HEK293 (cell line): ENCODE results near the gene TULP1.

Source experiments
- CTCF ChIA-PET: fragments of 350-600 bp; formaldehyde crosslinking; extraction: SDS; loops from one replicate; lab custom pipeline; 2021; ENCODE audit warnings: antibody characterized with exemption; lab: Yijun Ruan, JAX
- POLR2A ChIA-PET: fragments of 300-600 bp; formaldehyde crosslinking; extraction: SDS; loops from one replicate; lab custom pipeline; 2020; ENCODE audit warnings: antibody characterized with exemption, inconsistent platforms; lab: Yijun Ruan, JAX
- H3K27ac ChIP-seq: fragments of 200-500 bp; sonication (Bioruptor generic); 2 replicates; pipeline ENCODE4 v1.5.1; 2014; ENCODE audit warnings: low read depth, low read length, control low read depth, inconsistent platforms; ENCODE audit errors: extremely low read depth
- H3K36me3 ChIP-seq, 2 experiments: fragments of 200-500 bp in 1 of 2; sonication (Bioruptor generic) in 1 of 2; 1 replicate in 1 of 2; 2 replicates in 1 of 2; pipeline ENCODE4 v1.5.1; 2014 to 2017; ENCODE audit warnings: inconsistent platforms in 2 of 2, low read length in 2 of 2; ENCODE audit not compliant: control insufficient read depth in 2 of 2, insufficient read depth in 1 of 2
- H3K4me1 ChIP-seq: fragments of 200-500 bp; sonication (Bioruptor generic); 2 replicates; pipeline ENCODE4 v1.5.1; 2014; ENCODE audit warnings: mild to moderate bottlenecking, low read length, inconsistent platforms; ENCODE audit not compliant: control insufficient read depth, insufficient read depth
- H3K4me3 ChIP-seq: 2 replicates; pipeline ENCODE4 v1.5.1; 2011; ENCODE audit warnings: low read depth, mild to moderate bottlenecking, control low read depth, low read length, moderate library complexity
- H3K9me3 ChIP-seq: fragments of 200-500 bp; sonication (Bioruptor generic); 2 replicates; pipeline ENCODE4 v1.5.1; 2014; ENCODE audit warnings: low read depth, low read length, inconsistent platforms; ENCODE audit not compliant: control insufficient read depth, insufficient read depth
- EGR2 ChIP-seq: fragments of 450-650 bp; formaldehyde crosslinking; IDR thresholded peaks from 2 replicates; pipeline ENCODE4 v1.5.1; 2016; ENCODE audit warnings: low read depth, missing biosample characterization, missing genetic modification characterization
- INSM2 ChIP-seq: fragments of 450-650 bp; formaldehyde crosslinking; IDR thresholded peaks from 2 replicates; pipeline ENCODE4 v1.5.1; 2016; ENCODE audit warnings: missing biosample characterization, missing genetic modification characterization
- KLF10 ChIP-seq: fragments of 450-650 bp; IDR thresholded peaks from 2 replicates; pipeline ENCODE4 v1.5.1; 2018; ENCODE audit warnings: missing biosample characterization, mild to moderate bottlenecking, missing genetic modification characterization
- PRDM10 ChIP-seq: fragments of 450-650 bp; formaldehyde crosslinking; IDR thresholded peaks from 2 replicates; pipeline ENCODE4 v1.5.1; 2016; ENCODE audit warnings: missing biosample characterization, missing genetic modification characterization
- SCRT2 ChIP-seq: fragments of 450-650 bp; formaldehyde crosslinking; IDR thresholded peaks from 2 replicates; pipeline ENCODE4 v1.5.1; 2016; ENCODE audit warnings: missing biosample characterization, missing genetic modification characterization
- ZBTB48 ChIP-seq: fragments of 450-650 bp; formaldehyde crosslinking; IDR thresholded peaks from 2 replicates; pipeline ENCODE4 v1.5.1; 2016; ENCODE audit warnings: missing biosample characterization, missing genetic modification characterization
- ZIC2 ChIP-seq: fragments of 450-650 bp; formaldehyde crosslinking; IDR thresholded peaks from 2 replicates; pipeline ENCODE4 v1.5.1; 2016; ENCODE audit warnings: missing biosample characterization, missing genetic modification characterization
- ZNF140 ChIP-seq: fragments of 450-650 bp; formaldehyde crosslinking; IDR thresholded peaks from 2 replicates; pipeline ENCODE4 v1.5.1; 2016; ENCODE audit warnings: missing biosample characterization, missing genetic modification characterization
- ZNF175 ChIP-seq: fragments of 450-650 bp; formaldehyde crosslinking; IDR thresholded peaks from 2 replicates; pipeline ENCODE4 v1.5.1; 2016; ENCODE audit warnings: missing biosample characterization, missing genetic modification characterization
- ZNF24 ChIP-seq: fragments of 450-650 bp; formaldehyde crosslinking; IDR thresholded peaks from 2 replicates; pipeline ENCODE4 v1.5.1; 2016; ENCODE audit warnings: missing biosample characterization, missing genetic modification characterization
- ZNF335 ChIP-seq: fragments of 450-650 bp; formaldehyde crosslinking; conservative IDR thresholded peaks from 2 replicates; pipeline ENCODE4 v1.5.1; 2016; ENCODE audit warnings: missing biosample characterization, missing genetic modification characterization
- ZNF366 ChIP-seq: fragments of 450-650 bp; formaldehyde crosslinking; conservative IDR thresholded peaks from 2 replicates; pipeline ENCODE4 v1.5.1; 2016; ENCODE audit warnings: missing biosample characterization, missing genetic modification characterization
- ZNF391 ChIP-seq: fragments of 450-650 bp; formaldehyde crosslinking; IDR thresholded peaks from 2 replicates; pipeline ENCODE4 v1.5.1; 2016; ENCODE audit warnings: low read depth, missing biosample characterization, missing genetic modification characterization, borderline replicate concordance
- ZNF416 ChIP-seq: fragments of 450-650 bp; formaldehyde crosslinking; IDR thresholded peaks from 2 replicates; pipeline ENCODE4 v1.5.1; 2016; ENCODE audit warnings: missing biosample characterization, missing genetic modification characterization
- ZNF423 ChIP-seq: fragments of 450-650 bp; formaldehyde crosslinking; IDR thresholded peaks from 2 replicates; pipeline ENCODE4 v1.5.1; 2016; ENCODE audit warnings: missing biosample characterization, missing genetic modification characterization
- ZNF660 ChIP-seq: fragments of 450-650 bp; IDR thresholded peaks from 2 replicates; pipeline ENCODE4 v1.5.1; 2018; ENCODE audit warnings: missing biosample characterization, mild to moderate bottlenecking, missing genetic modification characterization
- ZNF664 ChIP-seq: fragments of 450-650 bp; formaldehyde crosslinking; IDR thresholded peaks from 2 replicates; pipeline ENCODE4 v1.5.1; 2016; ENCODE audit warnings: missing biosample characterization, missing genetic modification characterization
- ZNF677 ChIP-seq: fragments of 450-650 bp; IDR thresholded peaks from 2 replicates; pipeline ENCODE4 v1.5.0; 2018; ENCODE audit warnings: missing biosample characterization, mild to moderate bottlenecking, missing genetic modification characterization, moderate library complexity
- ZNF785 ChIP-seq: fragments of 450-650 bp; formaldehyde crosslinking; IDR thresholded peaks from 2 replicates; pipeline ENCODE4 v1.5.1; 2016; ENCODE audit warnings: missing biosample characterization, missing genetic modification characterization
- ZSCAN16 ChIP-seq: fragments of 450-650 bp; formaldehyde crosslinking; IDR thresholded peaks from 2 replicates; pipeline ENCODE4 v1.5.1; 2016; ENCODE audit warnings: missing biosample characterization, missing genetic modification characterization

Gene TULP1

GRCh38 chr6:35452183-35453090 is 60.3 kb downstream of the TULP1 start, which contains the start of gene FANCE (continued):
- TF ChIP-seq ZNF416 (tag by site-specific recombination) = no peak
- TF ChIP-seq ZNF785 (tag by site-specific recombination) = no peak
- TF ChIP-seq ZNF24 = peak; percentile 65; the same call in 1 of the 2 replicates
- TF ChIP-seq ZNF391 (tag by site-specific recombination) = peak; percentile 61; the same call in 1 of the 2 replicates
- TF ChIP-seq ZIC2 (tag by site-specific recombination) = peak; percentile 60
- peak; percentile 44; the same call in 1 of the 2 replicates for TF ChIP-seq INSM2 (tag by site-specific recombination)
- TF ChIP-seq KLF10 = peak; percentile 100
- TF ChIP-seq ZBTB48 (tag by site-specific recombination) = peak; percentile 49
- TF ChIP-seq SCRT2 (tag by site-specific recombination) = peak; percentile 49; the same call in 1 of the 2 replicates
- TF ChIP-seq ZNF423 (tag by site-specific recombination) = peak; percentile 50
- TF ChIP-seq ZNF175 = no peak
- peak; percentile 91 for TF ChIP-seq ZNF335 (tag by site-specific recombination)
- peak; percentile 91 for TF ChIP-seq ZNF366 (tag by site-specific recombination)
- TF ChIP-seq EGR2 (tag by site-specific recombination) = peak; percentile 77
- TF ChIP-seq ZNF660 = peak; percentile 86; the same call in 1 of the 2 replicates
- TF ChIP-seq ZNF677 (tag by site-specific recombination) = peak; percentile 67

- H3K9me3 ChIP-seq = no peaks in the 10 kb centered on the region
- no peak for TF ChIP-seq ZNF140 (tag by site-specific recombination)
- peak; percentile 53; the same call in 1 of the 2 replicates for TF ChIP-seq ZNF664
- peak; percentile 85 for TF ChIP-seq PRDM10 (tag by site-specific recombination)
- peak; percentile 88 for TF ChIP-seq ZSCAN16 (tag by site-specific recombination)
- H3K4me1 ChIP-seq = peaks cover 23% of the 10 kb centered on the region
- H3K36me3 ChIP-seq = peaks cover 0 to 10% of the 10 kb centered on the region in 2 experiments; a peak in 2 of 3 replicates
- peak overlapping the region; percentile 35 for H3K4me3 ChIP-seq
- H3K27ac ChIP-seq = no peak overlapping the region
- CTCF ChIA-PET = interaction anchor here (0.6 to 10.3 kb wide), 18 partner anchors 12 to 336 kb away, joined by 3 to 149 read pairs (median 6); partner anchors contain the start of genes DEF6, PPARD and RPL10A
- POLR2A ChIA-PET = interaction anchor here (0.6 to 5.8 kb wide), 6 partner anchors 13 to 192 kb away, joined by 3 to 56 read pairs (median 6); partner anchors contain the start of genes PPARD, RPL10A and ZNF76
Measured at GRCh38 chr6:35451354-35452182, 61.1 kb downstream of the TULP1 start.
